K562 (cell line): ENCODE measurements around the gene TRPM6. TPM values are rescaled to one million over a fixed set of nuclear protein-coding genes. Genes with fewer than 3 reads are reported as not detected.

Source experiments
- ATAC-seq: fragments of 200-7000 bp; cut with Tn5 transposase; 3 replicates; pipeline ENCODE4 v1.9.1; 2020; ENCODE audit warnings: moderate library complexity
- BruUV-seq: library from RNA; stranded (reverse); fragments of 400-500 nt; replicated peaks from 2 replicates; lab custom pipeline; 2021; lab: Mats Ljungman, UMichigan
- CTCF ChIA-PET: fragments of 300-600 bp; formaldehyde crosslinking; extraction: SDS; loops from one replicate; lab custom pipeline; 2021; ENCODE audit warnings: low intra/inter-chr PET ratio; lab: Yijun Ruan, JAX
- POLR2A ChIA-PET: fragments of 300-600, 350-650 bp; sonication (Branson Sonifier 250); formaldehyde crosslinking; extraction: SDS; loops from one replicate; lab custom pipeline; 2021; ENCODE audit warnings: antibody characterized with exemption, inconsistent platforms; lab: Yijun Ruan, JAX
- DNase-seq, 4 experiments: peaks; one replicate each; pipeline versions ENCODE4 v3.0.0 to v3.0.0-alpha.2; 2011 to 2018; ENCODE audit warnings: low spot score in 3 of 4, mixed read lengths in 3 of 4; ENCODE audit errors: extremely low read depth in 1 of 4
- FAIRE-seq: peaks from 2 replicates; lab custom pipeline; 2011; peaks lifted over from hg19 to GRCh38; lab: Jason Lieb, UNC
- H2AFZ ChIP-seq: 2 replicates; pipeline ENCODE4 v1.6.0; 2011; ENCODE audit warnings: low read depth, low read length, control low read depth, inconsistent platforms
- H3K27ac ChIP-seq: fragments of 200-600 bp; 3 replicates; pipeline ENCODE4 v1.8.0; 2011; ENCODE audit warnings: low read depth, mild to moderate bottlenecking, control low read depth, inconsistent platforms, low read length, moderate library complexity, mixed read lengths; ENCODE audit errors: extremely low read depth
- H3K27me3 ChIP-seq, 2 experiments: fragments of 300-600 bp in 1 of 2; 2 replicates in 1 of 2; 3 replicates in 1 of 2; pipeline versions ENCODE4 v1.6.0 to v1.8.0; 2011; ENCODE audit warnings: inconsistent platforms in 2 of 2, low read length in 2 of 2, mild to moderate bottlenecking in 1 of 2, mixed read lengths in 1 of 2, moderate library complexity in 1 of 2; ENCODE audit not compliant: control insufficient read depth in 2 of 2, insufficient read depth in 2 of 2
- H3K36me3 ChIP-seq: fragments of 300-600 bp; 3 replicates; pipeline ENCODE4 v1.8.0; 2011; ENCODE audit warnings: mild to moderate bottlenecking, low read length, inconsistent platforms; ENCODE audit not compliant: control insufficient read depth, insufficient read depth
- H3K4me1 ChIP-seq, 2 experiments: fragments of 200-600 bp in 1 of 2; replicated peaks in 1 of 2; 2 replicates in 1 of 2; 3 replicates in 1 of 2; pipeline versions ENCODE4 v1.5.1 to v1.8.0; 2011; ENCODE audit warnings: inconsistent platforms in 2 of 2, low read length in 2 of 2, mild to moderate bottlenecking in 1 of 2, mixed read lengths in 1 of 2, moderate library complexity in 1 of 2; ENCODE audit not compliant: control insufficient read depth in 2 of 2, insufficient read depth in 2 of 2
- H3K4me2 ChIP-seq: 2 replicates; pipeline ENCODE4 v1.6.1; 2011; ENCODE audit warnings: low read length, control low read depth, inconsistent platforms, mixed read lengths; ENCODE audit not compliant: insufficient read depth
- H3K4me3 ChIP-seq: fragments of 200-600 bp; sonication (generic), shearing (Covaris generic); 2 replicates; pipeline ENCODE4 v1.5.1; 2016; ENCODE audit warnings: control low read depth, inconsistent platforms
- H3K79me2 ChIP-seq: fragments of 200-600 bp; 3 replicates; pipeline ENCODE4 v1.8.0; 2011; ENCODE audit warnings: low read length, inconsistent platforms; ENCODE audit not compliant: control insufficient read depth, insufficient read depth
- H3K9ac ChIP-seq, 2 experiments: 2 replicates each; pipeline versions ENCODE4 v1.6.0 to v1.6.1; 2011; ENCODE audit warnings: low read depth in 2 of 2, low read length in 2 of 2, control low read depth in 1 of 2, inconsistent platforms in 1 of 2, mild to moderate bottlenecking in 1 of 2, mixed read lengths in 1 of 2; ENCODE audit not compliant: insufficient read depth in 1 of 2
- H3K9me1 ChIP-seq: one replicate; pipeline ENCODE4 v1.6.0; 2011; ENCODE audit warnings: inconsistent platforms, mild to moderate bottlenecking, low read length, moderate library complexity; ENCODE audit not compliant: control insufficient read depth, insufficient read depth
- H3K9me3 ChIP-seq: replicated peaks from 2 replicates; pipeline ENCODE4 v1.5.1; 2011; ENCODE audit warnings: low read depth, low read length, inconsistent platforms; ENCODE audit not compliant: control insufficient read depth, insufficient read depth
- H4K20me1 ChIP-seq: replicated peaks from 2 replicates; pipeline ENCODE4 v1.6.1; 2011; ENCODE audit warnings: low read length, inconsistent platforms, mixed read lengths; ENCODE audit not compliant: control insufficient read depth, insufficient read depth
- BMI1 ChIP-seq: fragments of 150-350 bp; IDR thresholded peaks from 2 replicates; pipeline ENCODE4 v1.6.1; 2014; ENCODE audit warnings: low read length
- CCNT2 ChIP-seq: IDR thresholded peaks from 2 replicates; pipeline ENCODE4 v1.6.1; 2011; ENCODE audit warnings: borderline replicate concordance, low read depth, mild to moderate bottlenecking, moderate library complexity, mixed read lengths, low read length; ENCODE audit not compliant: insufficient read length; ENCODE audit errors: extremely low read depth
- CHD1 ChIP-seq: fragments of 200-600 bp; sonication (generic); IDR thresholded peaks from one replicate; pipeline ENCODE4 v1.6.1; 2012; ENCODE audit warnings: mild to moderate bottlenecking, moderate library complexity, low read length, inconsistent platforms
- EP300 ChIP-seq: IDR thresholded peaks from 2 replicates; pipeline ENCODE4 v1.6.1; 2012; ENCODE audit warnings: low read length, improper control_type of control experiment
- FOXJ3 ChIP-seq: sonication (generic); formaldehyde crosslinking; IDR thresholded peaks from 2 replicates; pipeline ENCODE4 v1.4.0; 2020; ENCODE audit warnings: mild to moderate bottlenecking, missing genetic modification reagents
- ILK ChIP-seq: fragments of 450-650 bp; IDR thresholded peaks from 2 replicates; pipeline ENCODE4 v1.6.1; 2016; ENCODE audit warnings: missing genetic modification characterization, low read depth, mild to moderate bottlenecking, missing compliant biosample characterization, moderate library complexity, borderline replicate concordance
- KDM4B ChIP-seq, 2 experiments: fragments of 450-650 bp in 1 of 2; sonication (generic) in 1 of 2; IDR thresholded peaks; 2 replicates each; pipeline ENCODE4 v1.6.1; 2016 to 2017; ENCODE audit warnings: borderline replicate concordance in 2 of 2, antibody characterized with exemption in 1 of 2, low read depth in 1 of 2, mild to moderate bottlenecking in 1 of 2
- POLR3A ChIP-seq: IDR thresholded peaks from 2 replicates; pipeline ENCODE4 v1.6.1; 2011; ENCODE audit warnings: borderline replicate concordance, mild to moderate bottlenecking, moderate library complexity; ENCODE audit not compliant: insufficient read length, insufficient read depth; ENCODE audit errors: extremely low read depth
- TRIM24 ChIP-seq, 2 experiments: fragments of 450-650 bp; IDR thresholded peaks; 2 replicates each; pipeline ENCODE4 v1.6.1; 2016
- ZZZ3 ChIP-seq: fragments of 450-650 bp; IDR thresholded peaks from 2 replicates; pipeline ENCODE4 v1.6.1; 2016; ENCODE audit warnings: antibody characterized with exemption, mild to moderate bottlenecking, moderate library complexity
- WGBS: fragments of 100-300 bp; shearing (Covaris generic); methylation state at CpG from one replicate; pipeline ENCODE4 v1.1.6; 2016; ENCODE audit warnings: low coverage, mixed read lengths; ENCODE audit not compliant: insufficient coverage; ENCODE audit errors: missing lambda C conversion rate; 5-methylcytosine and 5-hydroxymethylcytosine counted together
- in situ Hi-C: fragments of 300-500 bp; cut with MboI; formaldehyde crosslinking; loops from 4 replicates; pipeline ENCODE4 v1.15.0; 2018; ENCODE audit warnings: inconsistent platforms, mixed read lengths
- intact Hi-C: fragments of 100-400 bp; cut with micrococcal nuclease; formaldehyde crosslinking; loops from 2 replicates; pipeline ENCODE4 v1.14.2; 2022
- polyA plus RNA-seq, 8 experiments: library from polyadenylated mRNA; depleted of rRNA in 4 of 8; stranded (reverse) in 5 of 8; unstranded in 3 of 8; fragments of >200 nt; fragmentation: Nextera tagmentation in 2 of 8; fragmentation: Illumina TruSeq in 1 of 8; extraction: Ambion mirVana in 2 of 8; extraction: Trizol in 1 of 8; gene quantifications; 2 replicates each; pipeline versions ENCODE4 v1.2.1 to v1.2.3, GENCODE V29; 2011 to 2014; ENCODE audit warnings: inconsistent platforms in 1 of 8, missing spikeins in 1 of 8
- total RNA-seq, 7 experiments: library from RNA; depleted of rRNA in 6 of 7; stranded (reverse); fragments of >200 nt in 6 of 7; fragmentation: Illumina TruSeq in 2 of 7; extraction: Trizol in 2 of 7; gene quantifications; 2 replicates each; pipeline versions ENCODE4 v1.2.1 to v1.2.3, GENCODE V29; 2011 to 2021; ENCODE audit warnings: low replicate concordance in 1 of 7
- TF ChIP-seq, protein P1 (sequence below): fragments of 250-450 bp; sonication (Bioruptor Pico); IDR thresholded peaks from 2 replicates; pipeline ENCODE4 v1.4.0; 2020; ENCODE audit warnings: mild to moderate bottlenecking, moderate library complexity
- TF ChIP-seq, protein P2 (sequence below): sonication (generic); formaldehyde crosslinking; IDR thresholded peaks from 2 replicates; pipeline ENCODE4 v1.8.1; 2023; ENCODE audit warnings: mild to moderate bottlenecking, missing genetic modification reagents
- TF ChIP-seq, protein P3 (sequence below): sonication (generic); formaldehyde crosslinking; IDR thresholded peaks from 2 replicates; pipeline ENCODE4 v1.4.0; 2020; ENCODE audit warnings: mild to moderate bottlenecking, missing genetic modification reagents
- TF ChIP-seq, protein P4 (sequence below), 2 experiments: IDR thresholded peaks; 2 replicates each; pipeline ENCODE4 v1.6.1; 2012; ENCODE audit warnings: improper control_type of control experiment in 2 of 2, low read depth in 2 of 2, low read length in 2 of 2, borderline replicate concordance in 1 of 2

Gene TRPM6
- total and polyA plus RNA-seq, 9 of the 15 experiments (the other 6 are each of a cell fraction or from before 2014, with no cell fraction given): 0.03 to 0.16 (median 0.09) TPM

DNA sequence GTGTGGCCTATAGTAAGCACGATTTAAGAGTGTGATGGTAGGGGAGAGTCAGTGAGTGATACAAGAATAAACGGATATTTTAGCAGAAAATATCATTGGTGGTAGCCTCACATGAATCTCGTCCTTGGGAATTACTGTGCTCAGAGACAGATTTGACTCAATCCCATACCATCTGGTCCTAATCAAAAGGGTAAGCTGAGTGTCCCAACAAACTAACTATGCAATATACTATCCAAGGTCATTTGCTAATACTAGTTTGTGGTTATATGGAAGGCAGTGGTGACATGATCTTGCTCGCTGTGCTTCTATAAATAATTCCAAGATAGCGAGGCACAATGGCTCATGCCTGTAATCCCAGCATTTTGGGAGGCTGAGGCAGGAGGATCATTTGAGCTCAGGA lies 103.2 kb downstream of the TRPM6 start:
- FAIRE-seq: no peak
- no peak overlapping the region for H3K9ac ChIP-seq
- H3K27me3 ChIP-seq: peaks cover 7 to 13% of the 10 kb centered on the region in 2 experiments; a peak in 4 of 5 replicates
- ChIA-PET POLR2A (no interaction called here), CTCF (no interaction called here)
- H3K4me2 ChIP-seq: no peak overlapping the region
- intact Hi-C loops: no loop called here
- WGBS: 0% methylated on average over 5 of the region's 5 CpGs
- DNase-seq: no peak
- H2AFZ ChIP-seq: no peak overlapping the region
- no peak for ATAC-seq
- no peaks in the 10 kb centered on the region for H3K36me3 ChIP-seq
- no peak overlapping the region for H3K27ac ChIP-seq
- H3K9me1 ChIP-seq: no peaks in the 10 kb centered on the region
- H3K4me3 ChIP-seq: no peak overlapping the region
- no peaks in the 10 kb centered on the region for H3K79me2 ChIP-seq
- in situ Hi-C loops: loop anchor here (25.0 kb wide), 2 partner anchors 403 to 1528 kb away; no protein-coding TSS in a partner anchor
- no peaks in the 10 kb centered on the region for H4K20me1 ChIP-seq
- no TSS peak for BruUV-seq
- H3K9me3 ChIP-seq: no peaks in the 10 kb centered on the region
- H3K4me1 ChIP-seq: no peaks in the 10 kb centered on the region
- TF ChIP-seq EP300 (no peak), FOXJ3 (CRISPR knock-in tag) (no peak), CHD1 (no peak), TRIM24 (IDR thresholded peaks at IDR 0.05) (no peak), BMI1 (no peak), ZZZ3 (no peak), CCNT2 (no peak), KDM4B (IDR thresholded peaks at IDR 0.05; ENCODE audit: borderline replicate concordance in 2 of 2, low read depth in 1 of 2) (no peak), ILK (tag) (no peak), POLR3A (no peak)
- TF ChIP-seq, protein P1, sequence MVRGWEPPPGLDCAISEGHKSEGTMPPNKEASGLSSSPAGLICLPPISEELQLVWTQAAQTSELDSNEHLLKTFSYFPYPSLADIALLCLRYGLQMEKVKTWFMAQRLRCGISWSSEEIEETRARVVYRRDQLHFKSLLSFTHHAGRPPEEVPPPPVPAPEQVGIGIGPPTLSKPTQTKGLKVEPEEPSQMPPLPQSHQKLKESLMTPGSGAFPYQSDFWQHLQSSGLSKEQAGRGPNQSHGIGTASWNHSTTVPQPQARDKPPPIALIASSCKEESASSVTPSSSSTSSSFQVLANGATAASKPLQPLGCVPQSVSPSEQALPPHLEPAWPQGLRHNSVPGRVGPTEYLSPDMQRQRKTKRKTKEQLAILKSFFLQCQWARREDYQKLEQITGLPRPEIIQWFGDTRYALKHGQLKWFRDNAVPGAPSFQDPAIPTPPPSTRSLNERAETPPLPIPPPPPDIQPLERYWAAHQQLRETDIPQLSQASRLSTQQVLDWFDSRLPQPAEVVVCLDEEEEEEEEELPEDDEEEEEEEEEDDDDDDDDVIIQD (CRISPR knock-in tag): no peak
- TF ChIP-seq, protein P2, sequence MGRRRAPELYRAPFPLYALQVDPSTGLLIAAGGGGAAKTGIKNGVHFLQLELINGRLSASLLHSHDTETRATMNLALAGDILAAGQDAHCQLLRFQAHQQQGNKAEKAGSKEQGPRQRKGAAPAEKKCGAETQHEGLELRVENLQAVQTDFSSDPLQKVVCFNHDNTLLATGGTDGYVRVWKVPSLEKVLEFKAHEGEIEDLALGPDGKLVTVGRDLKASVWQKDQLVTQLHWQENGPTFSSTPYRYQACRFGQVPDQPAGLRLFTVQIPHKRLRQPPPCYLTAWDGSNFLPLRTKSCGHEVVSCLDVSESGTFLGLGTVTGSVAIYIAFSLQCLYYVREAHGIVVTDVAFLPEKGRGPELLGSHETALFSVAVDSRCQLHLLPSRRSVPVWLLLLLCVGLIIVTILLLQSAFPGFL: no peak
- TF ChIP-seq, protein P3, sequence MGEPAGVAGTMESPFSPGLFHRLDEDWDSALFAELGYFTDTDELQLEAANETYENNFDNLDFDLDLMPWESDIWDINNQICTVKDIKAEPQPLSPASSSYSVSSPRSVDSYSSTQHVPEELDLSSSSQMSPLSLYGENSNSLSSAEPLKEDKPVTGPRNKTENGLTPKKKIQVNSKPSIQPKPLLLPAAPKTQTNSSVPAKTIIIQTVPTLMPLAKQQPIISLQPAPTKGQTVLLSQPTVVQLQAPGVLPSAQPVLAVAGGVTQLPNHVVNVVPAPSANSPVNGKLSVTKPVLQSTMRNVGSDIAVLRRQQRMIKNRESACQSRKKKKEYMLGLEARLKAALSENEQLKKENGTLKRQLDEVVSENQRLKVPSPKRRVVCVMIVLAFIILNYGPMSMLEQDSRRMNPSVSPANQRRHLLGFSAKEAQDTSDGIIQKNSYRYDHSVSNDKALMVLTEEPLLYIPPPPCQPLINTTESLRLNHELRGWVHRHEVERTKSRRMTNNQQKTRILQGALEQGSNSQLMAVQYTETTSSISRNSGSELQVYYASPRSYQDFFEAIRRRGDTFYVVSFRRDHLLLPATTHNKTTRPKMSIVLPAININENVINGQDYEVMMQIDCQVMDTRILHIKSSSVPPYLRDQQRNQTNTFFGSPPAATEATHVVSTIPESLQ (CRISPR knock-in tag): no peak
- TF ChIP-seq, protein P4, sequence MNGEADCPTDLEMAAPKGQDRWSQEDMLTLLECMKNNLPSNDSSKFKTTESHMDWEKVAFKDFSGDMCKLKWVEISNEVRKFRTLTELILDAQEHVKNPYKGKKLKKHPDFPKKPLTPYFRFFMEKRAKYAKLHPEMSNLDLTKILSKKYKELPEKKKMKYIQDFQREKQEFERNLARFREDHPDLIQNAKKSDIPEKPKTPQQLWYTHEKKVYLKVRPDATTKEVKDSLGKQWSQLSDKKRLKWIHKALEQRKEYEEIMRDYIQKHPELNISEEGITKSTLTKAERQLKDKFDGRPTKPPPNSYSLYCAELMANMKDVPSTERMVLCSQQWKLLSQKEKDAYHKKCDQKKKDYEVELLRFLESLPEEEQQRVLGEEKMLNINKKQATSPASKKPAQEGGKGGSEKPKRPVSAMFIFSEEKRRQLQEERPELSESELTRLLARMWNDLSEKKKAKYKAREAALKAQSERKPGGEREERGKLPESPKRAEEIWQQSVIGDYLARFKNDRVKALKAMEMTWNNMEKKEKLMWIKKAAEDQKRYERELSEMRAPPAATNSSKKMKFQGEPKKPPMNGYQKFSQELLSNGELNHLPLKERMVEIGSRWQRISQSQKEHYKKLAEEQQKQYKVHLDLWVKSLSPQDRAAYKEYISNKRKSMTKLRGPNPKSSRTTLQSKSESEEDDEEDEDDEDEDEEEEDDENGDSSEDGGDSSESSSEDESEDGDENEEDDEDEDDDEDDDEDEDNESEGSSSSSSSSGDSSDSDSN (IDR thresholded peaks at IDR 0.05; ENCODE audit: borderline replicate concordance in 1 of 2, low read depth in 2 of 2, low read length in 2 of 2): no peak
